Activated naive CD4-positive, alpha-beta T cell treated with anti-CD3 and anti-CD28 coated beads, Interleukin-2, amount 10 ng/mL, durations not matched to agents 7 days and 5 days (primary cell): Measurements from ENCODE around the gene ST6GAL2.

ENCODE experiments used
- CTCF ChIA-PET: fragments of 350-600 bp; sonication (Branson Sonifier 250); formaldehyde crosslinking; loops from one replicate; lab custom pipeline; 2021; ENCODE audit warnings: antibody characterized with exemption; lab: Charles Lee
- DNase-seq: peaks from one replicate; pipeline ENCODE4 v3.0.0-alpha.2; 2020
- H3K27ac Mint-ChIP-seq: one replicate; pipeline ENCODE4 v1.8.0; 2021; ENCODE audit warnings: mild to moderate bottlenecking, moderate library complexity, mixed read lengths
- H3K27me3 Mint-ChIP-seq: one replicate; pipeline ENCODE4 v1.8.0; 2021; ENCODE audit warnings: mild to moderate bottlenecking, mixed read lengths
- H3K36me3 Mint-ChIP-seq: one replicate; pipeline ENCODE4 v1.8.0; 2021; ENCODE audit warnings: mixed read lengths
- H3K4me1 Mint-ChIP-seq: one replicate; pipeline ENCODE4 v1.8.0; 2021; ENCODE audit warnings: mixed read lengths
- H3K4me3 Mint-ChIP-seq: one replicate; pipeline ENCODE4 v1.8.0; 2021; ENCODE audit warnings: mild to moderate bottlenecking, moderate library complexity, mixed read lengths
- H3K9me3 Mint-ChIP-seq: one replicate; pipeline ENCODE4 v1.8.0; 2021; ENCODE audit warnings: mixed read lengths

ST6GAL2 gene

GRCh38 chr2:106849253-106849652 lies 36.7 kb downstream of the ST6GAL2 start:
- no peak overlapping the region for H3K4me3 Mint-ChIP-seq
- no peaks in the 10 kb centered on the region for H3K27me3 Mint-ChIP-seq
- H3K4me1 Mint-ChIP-seq = no peaks in the 10 kb centered on the region
- H3K36me3 Mint-ChIP-seq = no peaks in the 10 kb centered on the region
- CTCF ChIA-PET = no interaction called here
- H3K27ac Mint-ChIP-seq = no peak overlapping the region
- no peaks in the 10 kb centered on the region for H3K9me3 Mint-ChIP-seq
- DNase-seq = no peak

- no peak for DNase-seq
- Mint-ChIP-seq H3K9me3 (no peaks in the 10 kb centered on the region), H3K36me3 (no peaks in the 10 kb centered on the region), H3K4me3 (no peak overlapping the region), H3K27ac (no peak overlapping the region), H3K4me1 (no peaks in the 10 kb centered on the region), H3K27me3 (no peaks in the 10 kb centered on the region)
- CTCF ChIA-PET = no interaction called here
These were observed 38.6 kb downstream of the ST6GAL2 start for GRCh38 chr2:106847366-106847765.

DNA sequence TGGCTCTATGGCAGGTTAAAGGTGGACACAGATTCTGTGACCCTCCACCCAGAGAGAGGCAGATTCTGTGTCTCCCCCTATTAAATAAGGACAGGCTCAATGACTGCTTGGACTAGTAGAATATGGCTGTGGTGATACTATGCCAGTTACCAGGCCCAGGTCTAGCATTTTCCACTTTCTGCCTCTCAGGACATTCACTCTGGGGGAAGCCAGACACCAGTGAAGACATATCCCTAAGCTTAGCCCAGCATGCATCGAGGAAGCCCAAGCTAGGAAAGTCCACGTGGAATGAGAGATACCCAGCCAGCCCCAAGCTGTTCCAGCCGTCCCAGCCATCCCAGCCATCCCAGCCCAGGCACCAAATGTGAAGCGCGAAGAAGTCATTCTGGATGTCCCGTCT lies 40.3 kb downstream of the ST6GAL2 start:
- Mint-ChIP-seq H3K27me3 (no peaks in the 10 kb centered on the region), H3K27ac (no peak overlapping the region), H3K36me3 (no peaks in the 10 kb centered on the region), H3K9me3 (no peaks in the 10 kb centered on the region), H3K4me1 (no peaks in the 10 kb centered on the region), H3K4me3 (no peak overlapping the region)
- CTCF ChIA-PET = no interaction called here
- no peak for DNase-seq

- no peaks in the 10 kb centered on the region for H3K36me3 Mint-ChIP-seq
- DNase-seq = no peak
- H3K27me3 Mint-ChIP-seq = no peaks in the 10 kb centered on the region
- CTCF ChIA-PET = no interaction called here
- no peaks in the 10 kb centered on the region for H3K4me1 Mint-ChIP-seq
- no peak overlapping the region for H3K4me3 Mint-ChIP-seq
- H3K9me3 Mint-ChIP-seq = no peaks in the 10 kb centered on the region
- no peak overlapping the region for H3K27ac Mint-ChIP-seq
These were observed 42.1 kb downstream of the ST6GAL2 start for GRCh38 chr2:106843910-106844250.

DNA sequence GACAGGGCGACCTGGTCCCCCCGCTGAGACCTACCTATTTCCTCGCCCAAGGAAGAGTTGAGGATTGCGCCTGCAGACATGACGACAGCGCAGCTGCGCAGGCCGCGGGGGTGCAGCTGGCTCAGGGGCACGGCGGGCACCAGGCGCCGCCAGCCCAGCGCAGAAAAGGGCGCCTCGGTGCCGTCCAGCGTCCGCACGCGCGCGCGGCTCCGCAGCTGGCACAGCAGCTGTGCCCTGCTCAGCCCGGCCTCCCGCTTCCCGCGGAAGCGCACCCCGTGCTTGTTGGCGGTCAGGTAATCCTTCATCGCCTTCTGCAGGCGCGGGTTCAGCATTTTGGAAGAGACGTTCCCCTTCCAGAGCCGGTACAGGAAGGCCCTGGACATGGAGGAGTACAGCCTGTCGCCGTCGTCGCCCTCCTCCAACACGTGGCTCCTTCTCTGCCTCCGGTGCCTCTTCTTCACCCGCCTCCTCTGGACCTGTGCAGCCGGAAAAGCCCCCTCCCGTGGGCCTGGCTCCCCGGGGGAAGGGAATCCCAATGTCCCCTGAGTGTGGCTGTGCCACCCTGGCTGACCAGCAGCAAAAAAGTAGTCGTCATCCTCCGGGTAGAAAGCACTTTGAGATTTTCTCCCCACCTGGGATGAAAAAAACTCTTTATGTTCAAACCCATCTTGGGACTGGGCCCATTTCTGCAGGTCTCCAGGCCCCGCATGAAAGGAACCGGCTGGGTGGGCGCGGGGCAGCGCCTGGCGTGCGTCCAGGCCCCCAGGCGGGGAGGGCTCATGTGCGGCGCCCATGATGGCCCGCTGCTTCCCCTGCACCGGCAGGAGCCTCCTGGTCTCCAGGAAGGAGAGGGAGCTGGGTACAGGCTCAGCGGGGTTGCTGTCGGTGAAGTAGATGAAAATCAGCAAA lies 42.7 kb downstream of the ST6GAL2 start:
- CTCF ChIA-PET = no interaction called here
- no peaks in the 10 kb centered on the region for H3K27me3 Mint-ChIP-seq
- no peak overlapping the region for H3K27ac Mint-ChIP-seq
- DNase-seq = no peak
- no peaks in the 10 kb centered on the region for H3K4me1 Mint-ChIP-seq
- no peaks in the 10 kb centered on the region for H3K9me3 Mint-ChIP-seq
- H3K36me3 Mint-ChIP-seq = no peaks in the 10 kb centered on the region
- H3K4me3 Mint-ChIP-seq = no peak overlapping the region

- no peaks in the 10 kb centered on the region for H3K4me1 Mint-ChIP-seq
- CTCF ChIA-PET = no interaction called here
- H3K9me3 Mint-ChIP-seq = no peaks in the 10 kb centered on the region
These were observed 43.9 kb downstream of the ST6GAL2 start for GRCh38 chr2:106841886-106842645.

DNA sequence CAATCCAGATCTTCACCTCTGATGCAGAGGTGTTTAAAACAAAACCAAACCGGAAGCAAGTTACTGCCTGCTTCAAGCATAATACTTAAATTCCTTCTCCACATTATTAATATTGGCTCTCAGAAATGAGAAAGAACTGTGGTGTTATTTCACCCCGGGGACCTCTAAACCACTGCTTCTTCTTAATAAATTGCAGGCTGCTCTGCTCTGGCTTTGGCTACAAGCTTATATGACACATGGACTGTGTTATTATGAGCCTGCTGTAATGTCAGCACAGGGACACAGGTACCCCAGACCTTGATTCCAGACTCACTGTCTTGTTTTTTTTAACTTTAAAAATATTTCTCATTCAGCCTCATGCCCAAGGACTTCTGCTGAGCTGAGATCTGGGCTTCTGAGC lies 45.1 kb downstream of the ST6GAL2 start:
- CTCF ChIA-PET = no interaction called here
- H3K27me3 Mint-ChIP-seq = no peaks in the 10 kb centered on the region
- no peak overlapping the region for H3K27ac Mint-ChIP-seq
- no peaks in the 10 kb centered on the region for H3K36me3 Mint-ChIP-seq
- H3K4me1 Mint-ChIP-seq = no peaks in the 10 kb centered on the region
- no peak for DNase-seq
- H3K9me3 Mint-ChIP-seq = no peaks in the 10 kb centered on the region
- H3K4me3 Mint-ChIP-seq = no peak overlapping the region

More at GRCh38 chr2:106841886-106842645, 43.9 kb downstream of the ST6GAL2 start:
- no peak overlapping the region for H3K4me3 Mint-ChIP-seq
- no peaks in the 10 kb centered on the region for H3K36me3 Mint-ChIP-seq
- no peaks in the 10 kb centered on the region for H3K27me3 Mint-ChIP-seq
- DNase-seq = no peak
- no peak overlapping the region for H3K27ac Mint-ChIP-seq

DNA sequence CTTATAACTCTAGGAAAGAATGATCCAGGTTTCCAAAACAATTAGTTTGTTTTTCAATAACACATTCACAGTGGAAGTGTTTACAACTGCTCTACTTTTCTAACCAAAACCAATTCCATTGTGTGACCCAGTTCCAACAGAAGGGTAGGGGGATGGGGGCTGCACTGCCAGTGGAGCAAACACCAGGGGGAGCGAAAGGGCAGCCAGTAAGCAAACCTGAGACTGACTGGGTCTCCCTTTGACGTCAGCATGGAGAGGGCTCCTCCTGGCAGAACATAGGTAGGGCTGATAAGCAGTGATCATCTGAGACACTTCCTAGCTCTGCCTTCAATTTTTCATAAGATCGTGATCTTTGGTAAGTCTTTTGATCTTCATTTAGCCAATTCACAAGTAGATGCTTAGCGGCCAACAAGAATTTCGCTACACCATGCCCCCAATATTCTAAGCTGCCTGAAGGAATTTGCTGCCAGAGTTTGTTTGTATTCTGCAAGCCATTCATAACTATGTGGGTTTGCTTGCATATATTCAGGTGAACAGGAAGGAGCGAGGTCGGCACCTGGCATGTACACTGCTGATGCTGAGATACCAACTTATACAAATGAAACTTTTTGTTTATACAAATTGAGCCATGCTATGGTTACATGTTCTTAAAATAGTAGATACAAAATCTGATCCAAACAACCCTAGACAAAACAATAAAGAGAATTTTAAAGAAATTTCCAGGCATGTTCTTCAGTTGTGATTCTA lies 45.9 kb downstream of the ST6GAL2 start:
- Mint-ChIP-seq H3K4me1 (no peaks in the 10 kb centered on the region), H3K27ac (no peak overlapping the region), H3K36me3 (no peaks in the 10 kb centered on the region), H3K9me3 (no peaks in the 10 kb centered on the region), H3K27me3 (no peaks in the 10 kb centered on the region), H3K4me3 (no peak overlapping the region)
- CTCF ChIA-PET = no interaction called here
- no peak for DNase-seq

DNA sequence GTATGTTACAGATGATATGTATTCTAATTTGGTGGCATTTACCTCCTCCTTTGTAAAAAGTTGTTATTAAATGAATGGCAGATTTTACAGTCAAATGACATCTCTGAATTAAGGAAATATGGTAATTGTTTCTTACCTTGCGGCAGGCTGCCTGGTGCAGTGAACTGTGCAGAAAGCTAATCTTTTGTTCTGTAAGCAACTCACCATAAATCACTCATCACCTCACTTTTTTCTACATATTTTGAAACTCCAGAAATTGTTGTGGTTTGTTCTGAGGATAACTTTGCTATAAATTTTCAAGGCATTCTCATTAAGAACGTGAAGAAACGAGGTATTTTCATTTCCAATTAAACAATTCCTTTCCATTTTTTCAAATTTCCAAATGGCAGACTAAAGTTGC lies 52.7 kb downstream of the ST6GAL2 start:
- CTCF ChIA-PET = no interaction called here
- H3K36me3 Mint-ChIP-seq = no peaks in the 10 kb centered on the region
- DNase-seq = no peak
- H3K4me3 Mint-ChIP-seq = no peak overlapping the region
- H3K9me3 Mint-ChIP-seq = no peaks in the 10 kb centered on the region
- no peak overlapping the region for H3K27ac Mint-ChIP-seq
- H3K4me1 Mint-ChIP-seq = no peaks in the 10 kb centered on the region
- peaks cover 5% of the 10 kb centered on the region for H3K27me3 Mint-ChIP-seq

GRCh38 chr2:106831816-106832569 lies 54.0 kb downstream of the ST6GAL2 start:
- H3K36me3 Mint-ChIP-seq = no peaks in the 10 kb centered on the region
- no peaks in the 10 kb centered on the region for H3K9me3 Mint-ChIP-seq
- H3K4me3 Mint-ChIP-seq = no peak overlapping the region
- no peaks in the 10 kb centered on the region for H3K4me1 Mint-ChIP-seq
- H3K27ac Mint-ChIP-seq = no peak overlapping the region
- CTCF ChIA-PET = no interaction called here
- no peak for DNase-seq
- H3K27me3 Mint-ChIP-seq = peaks cover 5% of the 10 kb centered on the region

DNA sequence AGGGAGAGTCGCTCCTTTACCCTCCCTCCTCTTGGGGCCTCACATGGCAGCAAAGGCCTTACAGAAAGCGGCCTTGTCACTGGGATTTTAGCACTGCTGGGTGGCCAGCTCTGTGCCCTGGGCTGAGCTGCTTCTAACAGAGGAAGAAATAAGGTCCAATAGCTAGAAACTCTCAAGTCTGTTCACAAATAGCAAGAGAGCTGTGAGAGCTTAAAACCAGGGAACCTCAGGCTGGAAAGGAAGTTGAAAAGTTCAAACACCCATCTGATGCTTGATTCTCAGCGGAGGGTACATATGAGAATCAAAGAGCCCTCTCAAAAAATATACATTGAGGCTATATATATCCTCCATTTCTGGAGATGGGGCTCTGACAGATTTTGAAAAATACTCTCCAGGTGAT lies 54.7 kb downstream of the ST6GAL2 start:
- no peak overlapping the region for H3K4me3 Mint-ChIP-seq
- H3K9me3 Mint-ChIP-seq = no peaks in the 10 kb centered on the region
- H3K27me3 Mint-ChIP-seq = peaks cover 5% of the 10 kb centered on the region
- no peak for DNase-seq
- no peak overlapping the region for H3K27ac Mint-ChIP-seq
- H3K36me3 Mint-ChIP-seq = no peaks in the 10 kb centered on the region
- no peaks in the 10 kb centered on the region for H3K4me1 Mint-ChIP-seq
- CTCF ChIA-PET = no interaction called here

- Mint-ChIP-seq H3K27me3 (peaks cover 5% of the 10 kb centered on the region), H3K36me3 (no peaks in the 10 kb centered on the region), H3K9me3 (peaks cover under 1% of the 10 kb centered on the region), H3K4me1 (no peaks in the 10 kb centered on the region), H3K27ac (no peak overlapping the region), H3K4me3 (no peak overlapping the region)
- DNase-seq = no peak
- CTCF ChIA-PET = no interaction called here
These were observed 55.8 kb downstream of the ST6GAL2 start for GRCh38 chr2:106830191-106830590.

DNA sequence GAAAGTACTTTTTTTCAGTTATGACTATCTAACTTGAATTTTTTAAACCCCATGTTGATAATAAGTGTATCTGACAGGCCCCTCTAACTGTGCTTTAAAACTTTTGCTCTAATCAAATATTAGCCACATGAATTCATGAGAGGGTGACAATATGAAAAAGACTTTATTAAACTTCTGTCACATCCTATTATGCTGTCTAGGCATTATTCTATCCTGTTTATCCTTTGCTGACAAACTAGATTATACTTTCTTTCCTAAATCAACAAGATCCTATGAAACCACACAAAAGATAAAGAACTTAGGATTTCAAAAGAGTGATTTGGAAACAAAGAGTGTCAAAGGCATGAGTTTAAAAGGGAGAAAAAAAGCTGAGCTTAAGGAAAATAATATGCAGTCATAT lies 57.8 kb downstream of the ST6GAL2 start:
- Mint-ChIP-seq H3K4me3 (no peak overlapping the region), H3K9me3 (peaks cover 2% of the 10 kb centered on the region), H3K27me3 (no peaks in the 10 kb centered on the region), H3K36me3 (no peaks in the 10 kb centered on the region), H3K27ac (no peak overlapping the region), H3K4me1 (no peaks in the 10 kb centered on the region)
- DNase-seq = no peak
- CTCF ChIA-PET = interaction anchor here (0.6 to 1.2 kb wide), 2 partner anchors 14 to 1122 kb away, joined by 3 read pairs; no protein-coding TSS in a partner anchor

DNA sequence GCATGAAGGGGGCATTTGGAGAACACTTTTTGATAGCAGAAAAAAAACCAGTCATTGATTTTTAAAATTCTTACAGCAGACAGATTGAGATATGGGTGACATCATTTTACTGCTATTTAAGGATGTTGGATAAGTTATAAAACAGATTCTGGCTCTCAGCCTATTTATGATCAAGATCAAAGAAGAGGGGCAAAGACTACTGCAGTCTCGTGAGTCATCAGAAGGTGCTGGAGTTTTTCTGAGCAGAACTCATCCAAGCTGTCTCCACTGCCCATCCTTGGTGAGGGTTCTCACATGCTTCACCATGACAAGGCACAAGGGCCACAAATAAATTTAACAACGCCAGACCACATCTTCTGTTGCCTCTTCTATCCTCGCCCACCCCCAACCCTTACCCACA lies 58.8 kb downstream of the ST6GAL2 start:
- no peaks in the 10 kb centered on the region for H3K27me3 Mint-ChIP-seq
- no peak overlapping the region for H3K27ac Mint-ChIP-seq
- H3K4me3 Mint-ChIP-seq = no peak overlapping the region
- no peak for DNase-seq
- CTCF ChIA-PET = no interaction called here
- H3K4me1 Mint-ChIP-seq = no peaks in the 10 kb centered on the region
- H3K9me3 Mint-ChIP-seq = peaks cover 2% of the 10 kb centered on the region
- H3K36me3 Mint-ChIP-seq = no peaks in the 10 kb centered on the region
